Ramos (cell line): Measurements from ENCODE around the gene POC1A.
"Not testable (repeated sequence)": the region's sequence is repeated elsewhere in the genome, so short reads cannot be mapped to it uniquely, and the experiment has no call there.

Experiments
- in situ Hi-C: fragments of 300-500 bp; cut with MboI; formaldehyde crosslinking; loops from one replicate; pipeline ENCODE4 v1.14.3; 2022; ENCODE audit warnings: low sequenced_read_pairs; ENCODE audit not compliant: unreplicated experiment

POC1A gene

GRCh38 chr3:52155912-52156311 lies 1.7 kb upstream of the POC1A start:
- in situ Hi-C loops, result no loop called here

GRCh38 chr3:52153389-52154096 lies 680 bp downstream of the POC1A start:
- in situ Hi-C loops, result no loop called here

GRCh38 chr3:52151991-52152390 lies 2.2 kb downstream of the POC1A start:
- in situ Hi-C loops, result not testable (repeated sequence)

- in situ Hi-C loops, result no loop called here
These were observed 3.4 kb downstream of the POC1A start for GRCh38 chr3:52150860-52151259.

- in situ Hi-C loops, result no loop called here
These were observed 3.9 kb downstream of the POC1A start for GRCh38 chr3:52150357-52150756.

- in situ Hi-C loops, result no loop called here
These were observed 4.5 kb downstream of the POC1A start for GRCh38 chr3:52149726-52150125.

GRCh38 chr3:52149021-52149420 lies 5.2 kb downstream of the POC1A start:
- in situ Hi-C loops, result no loop called here

GRCh38 chr3:52147804-52148203 lies 6.4 kb downstream of the POC1A start:
- in situ Hi-C loops, result no loop called here

- in situ Hi-C loops, result no loop called here
These were observed 7.4 kb downstream of the POC1A start for GRCh38 chr3:52146811-52147210.

GRCh38 chr3:52146189-52146588 lies 8.0 kb downstream of the POC1A start:
- in situ Hi-C loops, result no loop called here

- in situ Hi-C loops, result no loop called here
These were observed 8.5 kb downstream of the POC1A start for GRCh38 chr3:52145736-52146110.

GRCh38 chr3:52144796-52145735 lies 9.2 kb downstream of the POC1A start:
- in situ Hi-C loops, result loop anchor here (5.0 kb wide), 1 partner anchor 143 kb away; no protein-coding TSS in a partner anchor

- in situ Hi-C loops, result loop anchor here (5.0 kb wide), 1 partner anchor 142 kb away; no protein-coding TSS in a partner anchor
These were observed 10.0 kb downstream of the POC1A start for GRCh38 chr3:52144034-52144795.

GRCh38 chr3:52143616-52144015 lies 10.6 kb downstream of the POC1A start:
- in situ Hi-C loops, result loop anchor here (5.0 kb wide), 1 partner anchor 141 kb away; no protein-coding TSS in a partner anchor

- in situ Hi-C loops, result loop anchor here (5.0 kb wide), 1 partner anchor 141 kb away; no protein-coding TSS in a partner anchor
These were observed 11.1 kb downstream of the POC1A start for GRCh38 chr3:52143156-52143555.

GRCh38 chr3:52141751-52142150 lies 12.5 kb downstream of the POC1A start:
- in situ Hi-C loops, result loop anchor here (5.0 kb wide), 1 partner anchor 139 kb away; no protein-coding TSS in a partner anchor

- in situ Hi-C loops, result loop anchor here (5.0 kb wide), 1 partner anchor 138 kb away; no protein-coding TSS in a partner anchor
These were observed 13.5 kb downstream of the POC1A start for GRCh38 chr3:52140769-52141168.

GRCh38 chr3:52140000-52140399 lies 14.2 kb downstream of the POC1A start:
- in situ Hi-C loops, result loop anchor here (5.0 kb wide), 1 partner anchor 138 kb away; no protein-coding TSS in a partner anchor

- in situ Hi-C loops, result no loop called here
These were observed 16.9 kb downstream of the POC1A start for GRCh38 chr3:52137311-52137710.

GRCh38 chr3:52136513-52136912 lies 17.7 kb downstream of the POC1A start:
- in situ Hi-C loops, result no loop called here
